NCI-H1694 (cell line): Measurements from ENCODE around the gene RAD51B.
"Not testable (repeated sequence)": the region's sequence is repeated elsewhere in the genome, so short reads cannot be mapped to it uniquely, and the experiment has no call there.

Experiments
- DNase-seq: peaks from one replicate; lab custom pipeline; 2025; lab: John Stamatoyannopoulos, UW

Gene RAD51B

GRCh38 chr14:67950386-67950785, 130.8 kb downstream of the RAD51B start:
- DNase-seq: no peak

DNA sequence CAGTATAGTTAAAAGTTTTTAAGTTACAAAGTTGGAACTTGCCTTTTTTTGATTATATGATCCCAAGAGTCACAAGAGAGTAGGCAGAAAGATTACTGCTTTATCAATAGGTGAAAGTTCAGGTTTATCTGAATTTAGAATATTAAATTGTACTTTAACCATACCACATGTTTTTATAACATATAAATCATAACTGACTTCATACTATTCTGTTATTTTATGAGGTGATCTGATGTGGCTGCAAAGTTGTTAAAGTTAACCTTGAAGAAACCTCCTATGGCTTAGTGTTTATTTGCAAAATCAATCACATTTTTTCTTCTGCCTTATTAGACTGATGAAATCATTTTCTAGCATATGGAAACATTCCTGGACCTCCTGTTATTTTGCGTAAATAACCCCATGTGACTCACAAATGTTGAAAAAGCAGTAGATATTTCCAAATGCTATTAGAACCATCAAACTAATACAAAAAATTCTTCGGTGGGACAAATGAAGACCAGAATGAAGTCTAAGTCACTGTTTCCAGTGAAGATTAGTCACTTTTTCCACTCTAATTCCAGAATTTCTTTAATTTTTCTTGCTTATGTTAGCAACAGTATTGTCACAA, 132.1 kb downstream of the RAD51B start:
- no peak for DNase-seq

- no peak for DNase-seq
These were observed 132.8 kb downstream of the RAD51B start for GRCh38 chr14:67952381-67952780.

DNA sequence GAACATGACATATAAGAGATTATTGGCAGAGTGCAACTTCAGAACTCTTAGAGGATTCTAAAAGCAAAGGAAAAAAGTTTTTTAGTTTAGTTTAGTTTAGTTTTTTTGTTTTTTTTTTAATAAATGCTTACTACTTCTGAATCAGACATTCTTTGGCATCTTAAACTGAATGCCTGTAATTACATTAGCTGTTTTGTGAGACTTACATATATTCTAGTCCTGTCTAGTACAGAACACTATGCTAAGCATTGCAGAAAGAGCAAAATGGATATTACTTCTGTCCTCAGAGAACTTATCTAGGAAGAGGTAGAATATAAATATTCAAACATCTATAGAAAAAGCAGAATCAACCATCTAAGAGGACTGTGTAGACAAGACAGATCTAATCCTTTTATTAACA, 133.2 kb downstream of the RAD51B start:
- no peak for DNase-seq

GRCh38 chr14:67955261-67955660, 135.7 kb downstream of the RAD51B start:
- DNase-seq: no peak

GRCh38 chr14:67957946-67958345, 138.4 kb downstream of the RAD51B start:
- DNase-seq: no peak

GRCh38 chr14:67961676-67962075, 142.1 kb downstream of the RAD51B start:
- no peak for DNase-seq

GRCh38 chr14:67962215-67962644, 142.7 kb downstream of the RAD51B start:
- no peak for DNase-seq

GRCh38 chr14:67963545-67963944, 144.0 kb downstream of the RAD51B start:
- DNase-seq: no peak

GRCh38 chr14:67963960-67964812, 144.6 kb downstream of the RAD51B start:
- DNase-seq: no peak

- DNase-seq: no peak
These were observed 146.1 kb downstream of the RAD51B start for GRCh38 chr14:67965696-67966095.

DNA sequence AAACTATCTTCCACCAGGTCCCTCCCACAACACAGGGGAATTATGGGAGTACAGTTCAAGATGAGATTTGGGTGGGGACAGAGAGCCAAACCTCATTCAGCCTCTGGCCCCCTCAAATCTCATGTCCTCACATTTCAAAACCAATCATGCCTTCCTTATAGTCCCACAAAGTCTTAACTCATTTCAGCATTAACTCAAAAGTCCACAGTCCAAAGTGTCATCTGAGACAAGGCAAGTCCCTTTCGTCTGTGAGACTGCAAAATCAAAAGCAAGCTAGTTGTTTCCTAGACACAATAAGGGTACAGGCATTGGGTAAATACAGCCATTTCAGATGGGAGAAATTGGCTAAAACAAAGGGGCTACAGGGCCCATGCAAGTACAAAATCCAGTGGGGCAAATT, 147.6 kb downstream of the RAD51B start:
- DNase-seq: no peak

DNA sequence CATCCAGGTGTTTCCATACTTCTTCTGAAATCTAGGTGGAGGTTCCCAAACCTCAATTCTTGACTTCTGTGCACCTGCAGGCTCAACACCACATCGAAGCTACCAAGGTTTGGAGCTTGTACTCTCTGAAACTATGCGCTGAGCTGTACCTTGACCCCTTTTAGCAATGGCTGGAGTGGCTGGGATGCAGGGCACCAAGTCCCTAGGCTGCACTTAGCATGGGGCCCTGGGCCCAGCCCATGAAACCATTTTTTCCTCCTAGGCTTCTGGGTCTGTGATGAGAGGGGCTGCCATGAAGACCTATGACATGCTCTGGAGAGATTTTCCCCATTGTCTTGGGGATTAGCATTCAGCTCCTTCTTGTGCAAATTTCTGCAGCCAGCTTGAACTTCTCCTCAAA, 148.4 kb downstream of the RAD51B start:
- DNase-seq: not testable (repeated sequence)

GRCh38 chr14:67970923-67971322, 151.3 kb downstream of the RAD51B start:
- no peak for DNase-seq

DNA sequence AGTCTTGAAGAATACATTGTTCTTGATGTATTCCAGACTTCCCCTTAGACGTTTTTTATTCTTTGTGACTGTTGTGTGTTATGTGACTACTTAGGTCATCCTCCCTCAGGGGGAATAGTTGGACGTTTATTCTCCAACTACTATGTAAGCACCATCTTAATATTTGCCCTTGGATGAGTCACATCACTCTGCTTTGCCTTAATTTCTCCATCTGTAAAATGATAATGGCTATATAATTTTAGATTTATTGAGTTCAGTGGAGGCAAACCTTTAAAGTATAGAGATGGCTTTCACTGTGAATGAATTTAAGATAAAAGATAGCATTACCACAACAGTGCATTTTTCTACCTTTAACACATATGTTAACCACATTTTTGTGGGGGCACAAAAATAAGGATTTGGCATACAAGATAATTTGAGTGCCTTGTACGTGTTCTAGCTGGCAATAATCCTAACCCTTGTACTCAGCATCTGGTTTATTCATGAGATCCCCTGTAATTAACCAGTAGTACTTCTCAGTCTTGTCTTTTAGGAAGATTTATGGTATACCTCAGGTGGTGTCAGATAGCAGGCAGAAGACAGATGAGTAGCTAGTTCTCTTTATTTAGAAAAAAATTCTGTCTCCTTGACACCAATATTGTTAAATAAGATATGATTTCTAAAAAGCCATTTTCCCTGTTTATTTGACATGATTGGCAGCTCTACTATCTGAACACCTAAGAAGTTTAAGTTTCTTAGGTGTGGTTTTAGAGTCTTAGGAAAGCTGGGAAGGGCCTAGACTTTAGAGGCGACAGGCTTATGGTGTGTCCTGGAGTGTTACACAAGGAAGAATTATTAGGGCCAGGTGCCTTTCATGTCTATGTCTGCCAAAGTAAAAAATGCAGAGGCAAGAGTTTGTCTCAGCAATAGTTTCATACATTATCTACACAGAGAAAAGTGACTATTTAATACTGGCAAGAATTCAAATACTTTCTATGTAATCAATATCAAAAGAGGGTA, 152.3 kb downstream of the RAD51B start:
- DNase-seq: no peak

- no peak for DNase-seq
These were observed 153.9 kb downstream of the RAD51B start for GRCh38 chr14:67973436-67973835.

DNA sequence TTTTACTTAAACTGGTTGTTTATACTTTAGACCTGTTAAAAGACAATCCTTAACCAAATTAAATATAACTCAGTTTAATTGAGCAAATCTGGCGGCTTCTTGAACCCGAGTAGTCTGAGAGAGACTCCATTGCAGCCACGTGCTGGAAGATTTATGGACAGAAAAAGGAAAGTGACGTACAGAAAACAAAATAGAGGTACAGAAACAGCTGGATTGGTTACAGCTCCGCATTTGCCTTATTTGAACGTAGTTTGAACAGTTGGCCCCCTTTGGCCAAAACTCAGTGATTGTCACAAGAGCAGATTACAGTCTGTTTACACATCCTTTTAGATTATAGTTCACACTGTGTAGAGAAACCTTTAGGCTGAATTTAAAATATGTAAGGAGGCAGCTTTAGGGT, 155.9 kb downstream of the RAD51B start:
- DNase-seq: no peak

GRCh38 chr14:67977434-67978034, 158.0 kb downstream of the RAD51B start:
- DNase-seq: no peak

DNA sequence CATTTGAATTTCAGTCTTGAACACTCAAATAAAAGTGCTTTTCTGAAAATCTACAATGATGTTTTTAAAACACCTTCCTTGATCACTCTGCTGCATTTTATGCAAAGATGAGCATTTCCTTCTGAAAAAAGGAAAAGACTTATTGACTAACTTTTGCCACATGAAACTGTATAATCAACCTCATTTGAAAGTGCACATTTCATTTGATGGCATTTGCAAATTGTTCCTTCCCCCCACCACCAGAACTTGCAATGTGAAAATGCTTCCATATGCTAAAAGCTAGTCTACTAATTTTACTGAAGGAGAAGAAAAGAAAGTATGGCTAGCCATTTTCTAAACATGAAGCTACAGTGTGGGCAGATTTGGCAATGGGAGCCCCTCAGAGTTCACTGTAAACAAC, 159.2 kb downstream of the RAD51B start:
- DNase-seq: no peak

DNA sequence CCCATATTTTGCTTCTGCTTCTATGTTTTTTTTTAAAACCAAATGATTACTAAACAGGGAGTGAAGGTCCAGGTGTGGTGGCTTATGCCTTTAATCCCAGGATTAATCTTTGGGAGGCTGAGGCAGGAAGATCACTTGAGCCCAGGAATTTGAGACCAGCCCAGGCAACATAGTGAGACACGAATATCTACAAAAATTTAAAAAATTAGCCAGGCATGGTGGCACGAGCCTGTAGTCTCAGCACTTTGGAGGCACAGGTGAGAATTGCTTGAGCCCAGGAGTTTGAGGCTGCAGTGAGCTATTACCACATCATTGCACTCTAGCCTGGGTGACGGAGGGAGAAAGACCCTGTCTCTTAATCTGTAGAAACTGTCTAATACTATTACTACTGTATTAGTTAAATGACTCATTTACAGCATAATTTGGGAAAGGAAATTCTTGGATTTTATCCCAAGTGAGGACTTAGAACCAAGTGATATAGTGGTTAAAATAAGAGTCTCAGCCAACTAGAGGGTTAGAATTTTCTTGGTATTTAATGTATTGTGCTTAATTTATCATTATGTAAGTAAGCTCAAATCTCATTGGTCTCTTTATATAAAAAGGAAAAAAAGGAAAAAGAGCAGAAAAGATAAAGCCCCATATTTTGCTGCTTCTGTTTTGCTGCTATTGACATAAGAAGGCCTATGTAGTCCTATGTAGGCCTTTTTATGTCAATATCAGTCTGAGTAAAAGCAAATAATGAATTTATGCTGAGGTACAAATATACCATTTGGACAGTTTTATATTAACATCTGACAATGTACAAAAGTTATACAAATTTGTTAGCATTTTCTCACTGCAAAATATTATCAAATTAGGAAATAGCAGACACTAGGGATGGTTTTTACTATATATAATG, 163.4 kb downstream of the RAD51B start:
- no peak for DNase-seq

DNA sequence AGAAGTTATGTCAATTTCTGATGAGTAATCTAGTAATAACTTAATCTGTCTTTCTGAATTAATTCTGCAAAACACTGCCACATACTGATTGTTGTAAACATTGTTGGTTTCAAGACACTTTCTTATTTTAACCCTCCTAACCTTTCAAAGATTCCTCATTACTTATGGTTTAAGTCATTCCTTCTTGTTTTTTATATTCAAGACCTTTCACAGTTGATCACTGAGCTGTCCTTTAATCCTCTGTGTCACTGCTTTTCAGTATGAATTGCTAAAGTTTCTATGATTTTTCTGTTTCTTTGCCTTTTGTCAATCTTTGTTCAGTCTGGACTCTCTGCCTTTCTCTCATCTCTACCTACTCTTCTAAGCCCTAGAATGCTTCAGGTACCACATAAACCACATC, 164.7 kb downstream of the RAD51B start:
- no peak for DNase-seq
